ENCODE data around the gene CRISPLD2.

DNA sequence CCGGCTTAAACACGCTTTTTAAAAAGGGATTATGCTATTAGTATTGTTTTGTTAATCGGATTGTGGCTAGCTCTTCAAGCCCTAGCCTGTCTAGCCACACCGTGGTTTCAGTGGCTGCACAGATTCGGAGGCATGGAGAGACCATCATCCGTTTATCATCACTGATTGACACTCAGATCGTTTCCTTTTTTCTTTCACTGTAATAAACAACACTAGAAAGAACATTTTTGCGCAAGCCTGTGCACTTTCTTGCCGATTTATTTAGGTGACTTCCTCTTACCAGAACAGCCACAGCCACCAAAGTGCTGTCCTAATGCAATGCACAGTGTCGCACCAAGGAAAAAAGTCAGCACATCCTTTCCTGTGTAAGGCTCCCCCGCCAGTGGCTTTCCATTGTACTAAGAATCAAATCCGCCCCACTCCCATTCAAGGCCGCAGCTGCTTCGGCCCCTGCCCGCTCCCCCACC is 78.2 kb downstream of the CRISPLD2 start:
- TF ChIP-seq CAMTA2 (CRISPR knock-in tag; conservative IDR thresholded peaks at IDR 0.05) (no peak), FOXP1 (CRISPR knock-in tag; IDR thresholded peaks at IDR 0.05) (no peak), FOXJ3 (CRISPR knock-in tag; IDR thresholded peaks at IDR 0.05) (no peak), CREB1 (IDR thresholded peaks at IDR 0.05) (no peak), CREB1 (CRISPR knock-in tag; IDR thresholded peaks at IDR 0.05) (no peak), ZNF143 (CRISPR knock-in tag; IDR thresholded peaks at IDR 0.05) (no peak), POLR2AphosphoS5 (IDR thresholded peaks at IDR 0.05; ENCODE audit: control insufficient read depth, insufficient read depth, low read depth, low read length) (no peak), EP300 (IDR thresholded peaks at IDR 0.05; ENCODE audit: low read length) (no peak), BMI1 (IDR thresholded peaks at IDR 0.05; ENCODE audit: low read length) (no peak), LARP7 (IDR thresholded peaks at IDR 0.05) (no peak), TRIM28 (IDR thresholded peaks at IDR 0.05) (no peak), NFE2L1 (tag; IDR thresholded peaks at IDR 0.05; ENCODE audit: borderline replicate concordance, low read depth) (no peak)
- TF ChIP-seq, protein P1, sequence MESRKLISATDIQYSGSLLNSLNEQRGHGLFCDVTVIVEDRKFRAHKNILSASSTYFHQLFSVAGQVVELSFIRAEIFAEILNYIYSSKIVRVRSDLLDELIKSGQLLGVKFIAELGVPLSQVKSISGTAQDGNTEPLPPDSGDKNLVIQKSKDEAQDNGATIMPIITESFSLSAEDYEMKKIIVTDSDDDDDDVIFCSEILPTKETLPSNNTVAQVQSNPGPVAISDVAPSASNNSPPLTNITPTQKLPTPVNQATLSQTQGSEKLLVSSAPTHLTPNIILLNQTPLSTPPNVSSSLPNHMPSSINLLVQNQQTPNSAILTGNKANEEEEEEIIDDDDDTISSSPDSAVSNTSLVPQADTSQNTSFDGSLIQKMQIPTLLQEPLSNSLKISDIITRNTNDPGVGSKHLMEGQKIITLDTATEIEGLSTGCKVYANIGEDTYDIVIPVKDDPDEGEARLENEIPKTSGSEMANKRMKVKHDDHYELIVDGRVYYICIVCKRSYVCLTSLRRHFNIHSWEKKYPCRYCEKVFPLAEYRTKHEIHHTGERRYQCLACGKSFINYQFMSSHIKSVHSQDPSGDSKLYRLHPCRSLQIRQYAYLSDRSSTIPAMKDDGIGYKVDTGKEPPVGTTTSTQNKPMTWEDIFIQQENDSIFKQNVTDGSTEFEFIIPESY (CRISPR knock-in tag; IDR thresholded peaks at IDR 0.05) = no peak
- TF ChIP-seq, protein P2, sequence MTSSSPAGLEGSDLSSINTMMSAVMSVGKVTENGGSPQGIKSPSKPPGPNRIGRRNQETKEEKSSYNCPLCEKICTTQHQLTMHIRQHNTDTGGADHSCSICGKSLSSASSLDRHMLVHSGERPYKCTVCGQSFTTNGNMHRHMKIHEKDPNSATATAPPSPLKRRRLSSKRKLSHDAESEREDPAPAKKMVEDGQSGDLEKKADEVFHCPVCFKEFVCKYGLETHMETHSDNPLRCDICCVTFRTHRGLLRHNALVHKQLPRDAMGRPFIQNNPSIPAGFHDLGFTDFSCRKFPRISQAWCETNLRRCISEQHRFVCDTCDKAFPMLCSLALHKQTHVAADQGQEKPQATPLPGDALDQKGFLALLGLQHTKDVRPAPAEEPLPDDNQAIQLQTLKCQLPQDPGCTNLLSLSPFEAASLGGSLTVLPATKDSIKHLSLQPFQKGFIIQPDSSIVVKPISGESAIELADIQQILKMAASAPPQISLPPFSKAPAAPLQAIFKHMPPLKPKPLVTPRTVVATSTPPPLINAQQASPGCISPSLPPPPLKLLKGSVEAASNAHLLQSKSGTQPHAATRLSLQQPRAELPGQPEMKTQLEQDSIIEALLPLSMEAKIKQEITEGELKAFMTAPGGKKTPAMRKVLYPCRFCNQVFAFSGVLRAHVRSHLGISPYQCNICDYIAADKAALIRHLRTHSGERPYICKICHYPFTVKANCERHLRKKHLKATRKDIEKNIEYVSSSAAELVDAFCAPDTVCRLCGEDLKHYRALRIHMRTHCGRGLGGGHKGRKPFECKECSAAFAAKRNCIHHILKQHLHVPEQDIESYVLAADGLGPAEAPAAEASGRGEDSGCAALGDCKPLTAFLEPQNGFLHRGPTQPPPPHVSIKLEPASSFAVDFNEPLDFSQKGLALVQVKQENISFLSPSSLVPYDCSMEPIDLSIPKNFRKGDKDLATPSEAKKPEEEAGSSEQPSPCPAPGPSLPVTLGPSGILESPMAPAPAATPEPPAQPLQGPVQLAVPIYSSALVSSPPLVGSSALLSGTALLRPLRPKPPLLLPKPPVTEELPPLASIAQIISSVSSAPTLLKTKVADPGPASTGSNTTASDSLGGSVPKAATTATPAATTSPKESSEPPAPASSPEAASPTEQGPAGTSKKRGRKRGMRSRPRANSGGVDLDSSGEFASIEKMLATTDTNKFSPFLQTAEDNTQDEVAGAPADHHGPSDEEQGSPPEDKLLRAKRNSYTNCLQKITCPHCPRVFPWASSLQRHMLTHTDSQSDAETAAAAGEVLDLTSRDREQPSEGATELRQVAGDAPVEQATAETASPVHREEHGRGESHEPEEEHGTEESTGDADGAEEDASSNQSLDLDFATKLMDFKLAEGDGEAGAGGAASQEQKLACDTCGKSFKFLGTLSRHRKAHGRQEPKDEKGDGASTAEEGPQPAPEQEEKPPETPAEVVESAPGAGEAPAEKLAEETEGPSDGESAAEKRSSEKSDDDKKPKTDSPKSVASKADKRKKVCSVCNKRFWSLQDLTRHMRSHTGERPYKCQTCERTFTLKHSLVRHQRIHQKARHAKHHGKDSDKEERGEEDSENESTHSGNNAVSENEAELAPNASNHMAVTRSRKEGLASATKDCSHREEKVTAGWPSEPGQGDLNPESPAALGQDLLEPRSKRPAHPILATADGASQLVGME (CRISPR knock-in tag; IDR thresholded peaks at IDR 0.05) = no peak
